Nephron (organoid): ENCODE results near the gene CHAC2.

Source experiments
- H3K27ac Mint-ChIP-seq, 3 experiments: 2 replicates each; pipeline ENCODE4 v1.8.0; 2020; ENCODE audit warnings: mixed read lengths in 3 of 3, mild to moderate bottlenecking in 2 of 3, moderate library complexity in 1 of 3
- H3K27me3 Mint-ChIP-seq: 2 replicates; pipeline ENCODE4 v1.8.0; 2021; ENCODE audit warnings: low read depth, mild to moderate bottlenecking, moderate library complexity, mixed read lengths
- H3K36me3 Mint-ChIP-seq: 2 replicates; pipeline ENCODE4 v1.8.0; 2020; ENCODE audit warnings: low read depth, mixed read lengths
- H3K4me1 Mint-ChIP-seq: 2 replicates; pipeline ENCODE4 v1.8.0; 2020; ENCODE audit warnings: mixed read lengths
- H3K4me3 Mint-ChIP-seq, 3 experiments: 2 replicates each; pipeline ENCODE4 v1.8.0; 2020; ENCODE audit warnings: mild to moderate bottlenecking in 3 of 3, mixed read lengths in 3 of 3, moderate library complexity in 2 of 3
- H3K9me3 Mint-ChIP-seq: 2 replicates; pipeline ENCODE4 v1.8.0; 2020; ENCODE audit warnings: mixed read lengths
- CTCF ChIP-seq, 3 experiments: fragments of 200-600 bp; sonication (generic); IDR thresholded peaks; one replicate each; pipeline ENCODE4 v1.5.0; 2021; ENCODE audit warnings: antibody characterized with exemption in 3 of 3; ENCODE audit not compliant: unreplicated experiment in 3 of 3

The CHAC2 gene

GRCh38 chr2:53813151-53813550 lies 45.5 kb downstream of the CHAC2 start:
- Mint-ChIP-seq H3K27me3 (no peaks in the 10 kb centered on the region), H3K36me3 (peaks cover 76% of the 10 kb centered on the region), H3K4me3 (no peak overlapping the region), H3K9me3 (no peaks in the 10 kb centered on the region), H3K27ac (no peak overlapping the region), H3K4me1 (no peaks in the 10 kb centered on the region)
- TF ChIP-seq CTCF (IDR thresholded peaks at IDR 0.05; ENCODE audit: unreplicated experiment in 3 of 3): no peak

GRCh38 chr2:53818854-53819435 lies 51.3 kb downstream of the CHAC2 start:
- Mint-ChIP-seq H3K4me1 (no peaks in the 10 kb centered on the region), H3K27ac (no peak overlapping the region)

GRCh38 chr2:53819634-53820033 lies 52.0 kb downstream of the CHAC2 start:
- Mint-ChIP-seq H3K36me3 (peaks cover 34% of the 10 kb centered on the region), H3K4me1 (no peaks in the 10 kb centered on the region), H3K27ac (no peak overlapping the region), H3K27me3 (no peaks in the 10 kb centered on the region), H3K9me3 (no peaks in the 10 kb centered on the region), H3K4me3 (no peak overlapping the region)
- no peak for TF ChIP-seq CTCF (IDR thresholded peaks at IDR 0.05; ENCODE audit: unreplicated experiment in 3 of 3)

More at GRCh38 chr2:53818854-53819435, 51.3 kb downstream of the CHAC2 start:
- no peak for TF ChIP-seq CTCF (IDR thresholded peaks at IDR 0.05; ENCODE audit: unreplicated experiment in 3 of 3)
- H3K27me3 Mint-ChIP-seq: no peaks in the 10 kb centered on the region
- no peaks in the 10 kb centered on the region for H3K9me3 Mint-ChIP-seq
- no peak overlapping the region for H3K4me3 Mint-ChIP-seq
- peaks cover 38% of the 10 kb centered on the region for H3K36me3 Mint-ChIP-seq

- no peak for TF ChIP-seq CTCF (IDR thresholded peaks at IDR 0.05; ENCODE audit: unreplicated experiment in 3 of 3)
Measured at GRCh38 chr2:53820048-53820447, 52.4 kb downstream of the CHAC2 start.

GRCh38 chr2:53820711-53821110 lies 53.1 kb downstream of the CHAC2 start:
- H3K27me3 Mint-ChIP-seq: no peaks in the 10 kb centered on the region

More at GRCh38 chr2:53820048-53820447, 52.4 kb downstream of the CHAC2 start:
- Mint-ChIP-seq H3K4me3 (no peak overlapping the region), H3K9me3 (no peaks in the 10 kb centered on the region), H3K4me1 (no peaks in the 10 kb centered on the region), H3K27ac (no peak overlapping the region), H3K36me3 (peaks cover 32% of the 10 kb centered on the region), H3K27me3 (no peaks in the 10 kb centered on the region)

More at GRCh38 chr2:53820711-53821110, 53.1 kb downstream of the CHAC2 start:
- no peak overlapping the region for H3K4me3 Mint-ChIP-seq
- peaks cover 26% of the 10 kb centered on the region for H3K36me3 Mint-ChIP-seq
- no peak for TF ChIP-seq CTCF (IDR thresholded peaks at IDR 0.05; ENCODE audit: unreplicated experiment in 3 of 3)
- no peaks in the 10 kb centered on the region for H3K9me3 Mint-ChIP-seq
- peak overlapping the region in 1 of 3 experiments; percentile 32 for H3K27ac Mint-ChIP-seq
- no peaks in the 10 kb centered on the region for H3K4me1 Mint-ChIP-seq
